MM.1S (cell line): ENCODE data around the gene CHTOP.

Source experiments
- DNase-seq: peaks from one replicate; pipeline ENCODE4 v3.0.0-alpha.2; 2015
- H2AFZ ChIP-seq: fragments of 300-600 bp; sonication (generic); 2 replicates; pipeline ENCODE4 v1.6.0; 2016; ENCODE audit warnings: antibody characterized with exemption, low read length
- H3F3A ChIP-seq: fragments of 300-600 bp; sonication (generic); 2 replicates; pipeline ENCODE4 v1.6.1; 2016; ENCODE audit warnings: mild to moderate bottlenecking, antibody characterized with exemption, low read length, moderate library complexity, mixed read lengths; ENCODE audit not compliant: insufficient read depth
- H3K27ac ChIP-seq: fragments of 300-600 bp; sonication (generic); 2 replicates; pipeline ENCODE4 v1.5.1; 2016; ENCODE audit warnings: mild to moderate bottlenecking, low read length
- H3K27me3 ChIP-seq: fragments of 300-600 bp; sonication (generic); replicated peaks from 2 replicates; pipeline ENCODE4 v1.6.0; 2016; ENCODE audit warnings: low read length; ENCODE audit not compliant: insufficient read depth
- H3K36me3 ChIP-seq: fragments of 300-600 bp; sonication (generic); replicated peaks from 2 replicates; pipeline ENCODE4 v1.6.1; 2016; ENCODE audit warnings: mild to moderate bottlenecking, low read length, mixed read lengths; ENCODE audit not compliant: insufficient read depth
- H3K4me1 ChIP-seq: fragments of 300-600 bp; sonication (generic); 2 replicates; pipeline ENCODE4 v1.6.1; 2016; ENCODE audit warnings: low read length, mixed read lengths
- H3K4me2 ChIP-seq: fragments of 300-600 bp; sonication (generic); 2 replicates; pipeline ENCODE4 v1.6.0; 2016; ENCODE audit warnings: low read depth, low read length
- H3K4me3 ChIP-seq: fragments of 300-600 bp; sonication (generic); 2 replicates; pipeline ENCODE4 v1.5.1; 2016; ENCODE audit warnings: low read length, mixed read lengths
- H3K79me2 ChIP-seq: fragments of 300-600 bp; sonication (generic); 2 replicates; pipeline ENCODE4 v1.6.1; 2016; ENCODE audit warnings: mixed run types, low read length, mixed read lengths
- H3K9ac ChIP-seq: fragments of 300-600 bp; sonication (generic); 2 replicates; pipeline ENCODE4 v1.6.1; 2016; ENCODE audit warnings: low read length, mixed read lengths
- H3K9me2 ChIP-seq: fragments of 300-600 bp; sonication (generic); replicated peaks from 2 replicates; pipeline ENCODE4 v1.6.1; 2016; ENCODE audit warnings: mild to moderate bottlenecking, low read length, mixed read lengths; ENCODE audit not compliant: insufficient read depth
- H3K9me3 ChIP-seq: fragments of 300-600 bp; sonication (generic); replicated peaks from 2 replicates; pipeline ENCODE4 v1.6.1; 2016; ENCODE audit warnings: mild to moderate bottlenecking, low read length, mixed read lengths; ENCODE audit not compliant: insufficient read depth
- H4K20me1 ChIP-seq: fragments of 300-600 bp; sonication (generic); 2 replicates; pipeline ENCODE4 v1.6.1; 2016; ENCODE audit warnings: mild to moderate bottlenecking, low read length, moderate library complexity, mixed read lengths; ENCODE audit not compliant: insufficient read depth
- CTCF ChIP-seq: fragments of 300-600 bp; sonication (generic); IDR thresholded peaks from 2 replicates; pipeline ENCODE4 v1.5.1; 2016; ENCODE audit warnings: antibody characterized with exemption, low read length, mixed read lengths
- EZH2 ChIP-seq: fragments of 300-600 bp; sonication (generic); optimal IDR thresholded peaks from 2 replicates; pipeline ENCODE3; 2017; ENCODE audit warnings: low read depth, mild to moderate bottlenecking, antibody characterized with exemption, low read length, mixed read lengths
- EZH2phosphoT487 ChIP-seq: fragments of 300-600 bp; sonication (generic); IDR thresholded peaks from 2 replicates; pipeline ENCODE4 v1.6.1; 2018; ENCODE audit warnings: antibody characterized with exemption, low read length

Gene CHTOP

GRCh38 chr1:153608742-153609584 is 24.9 kb upstream of the CHTOP start:
- Histone ChIP-seq H3F3A (no peaks in the 10 kb centered on the region), H3K4me1 (no peaks in the 10 kb centered on the region)

GRCh38 chr1:153609585-153609907 is 24.3 kb upstream of the CHTOP start:
- Histone ChIP-seq H2AFZ (no peak overlapping the region), H3K79me2 (no peaks in the 10 kb centered on the region)

More at GRCh38 chr1:153608742-153609584, 24.9 kb upstream of the CHTOP start:
- H3K9me3 ChIP-seq = no peaks in the 10 kb centered on the region
- no peaks in the 10 kb centered on the region for H3K9me2 ChIP-seq
- no peak overlapping the region for H3K4me2 ChIP-seq
- no peaks in the 10 kb centered on the region for H3K36me3 ChIP-seq
- H3K4me3 ChIP-seq = no peak overlapping the region
- DNase-seq = no peak
- H3K79me2 ChIP-seq = no peaks in the 10 kb centered on the region
- no peak overlapping the region for H3K9ac ChIP-seq
- H3K27ac ChIP-seq = no peak overlapping the region
- no peak overlapping the region for H2AFZ ChIP-seq
- no peaks in the 10 kb centered on the region for H4K20me1 ChIP-seq
- no peaks in the 10 kb centered on the region for H3K27me3 ChIP-seq
- no peak for TF ChIP-seq CTCF
- TF ChIP-seq EZH2 = no peak
- TF ChIP-seq EZH2phosphoT487 = no peak

DNA sequence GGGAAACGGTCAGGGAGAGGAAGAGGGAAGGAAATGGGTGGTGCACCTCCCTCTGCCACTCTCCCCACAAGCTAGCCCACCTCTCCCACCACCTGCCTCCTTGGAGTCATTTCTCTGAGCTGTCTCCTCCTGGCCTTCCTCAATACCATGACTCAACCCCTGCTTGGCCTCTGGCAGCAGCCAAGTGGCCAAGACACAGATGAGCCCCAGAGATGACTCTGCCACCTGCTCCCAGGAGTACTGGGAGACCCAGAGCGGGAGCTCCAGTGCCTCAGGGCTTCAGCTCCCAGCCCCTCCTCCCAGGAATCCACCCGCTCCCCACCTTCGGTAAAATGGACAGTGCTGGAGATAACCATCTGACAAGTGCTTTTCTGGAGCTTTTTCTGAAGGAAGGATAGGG is 23.5 kb upstream of the CHTOP start:
- H3K4me2 ChIP-seq = no peak overlapping the region
- no peaks in the 10 kb centered on the region for H3K9me2 ChIP-seq
- no peaks in the 10 kb centered on the region for H3K79me2 ChIP-seq
- no peaks in the 10 kb centered on the region for H3K36me3 ChIP-seq
- no peaks in the 10 kb centered on the region for H4K20me1 ChIP-seq
- H3K4me3 ChIP-seq = no peak overlapping the region
- no peaks in the 10 kb centered on the region for H3K9me3 ChIP-seq
- no peak for DNase-seq
- no peak for TF ChIP-seq CTCF
- no peaks in the 10 kb centered on the region for H3K4me1 ChIP-seq
- no peaks in the 10 kb centered on the region for H3K27me3 ChIP-seq
- no peaks in the 10 kb centered on the region for H3F3A ChIP-seq
- H3K27ac ChIP-seq = no peak overlapping the region
- no peak overlapping the region for H3K9ac ChIP-seq
- no peak overlapping the region for H2AFZ ChIP-seq

More at GRCh38 chr1:153609585-153609907, 24.3 kb upstream of the CHTOP start:
- TF ChIP-seq CTCF (no peak), EZH2 (no peak)
- Histone ChIP-seq H3K4me2 (no peak overlapping the region), H3K27ac (no peak overlapping the region), H3K9me3 (no peaks in the 10 kb centered on the region), H3K27me3 (no peaks in the 10 kb centered on the region), H3K4me1 (no peaks in the 10 kb centered on the region), H4K20me1 (no peaks in the 10 kb centered on the region), H3K9me2 (no peaks in the 10 kb centered on the region), H3K4me3 (no peak overlapping the region), H3F3A (no peaks in the 10 kb centered on the region), H3K9ac (no peak overlapping the region), H3K36me3 (no peaks in the 10 kb centered on the region)
- DNase-seq = no peak
